Adrenal gland (tissue), 12 donors: ENCODE results near the gene ARL3. TPM values are rescaled to one million over a fixed set of nuclear protein-coding genes. Genes with fewer than 3 reads are reported as not detected.

Experiments used
- DNase-seq, 7 donors: peaks; one replicate each; pipeline ENCODE4 v3.0.0-alpha.2; 2019 to 2020
- H3K27ac ChIP-seq, 5 donors: fragments of 200-600 bp; sonication (generic) in 4 of 5; 1 replicate in 3 of 5; 2 replicates in 2 of 5; pipeline versions ENCODE4 v1.5.1 to v1.8.0; 2016 to 2020; ENCODE audit warnings: mild to moderate bottlenecking in 1 of 5
- H3K27me3 ChIP-seq: fragments of 200-600 bp; 2 replicates; pipeline ENCODE4 v1.8.0; 2021
- H3K36me3 ChIP-seq, 2 donors: fragments of 200-600 bp; replicated peaks in 1 of 2; 1 replicate in 1 of 2; 2 replicates in 1 of 2; pipeline versions ENCODE4 v1.5.1 to v1.8.0; 2018 to 2022
- H3K4me1 ChIP-seq, 2 donors: fragments of 200-600 bp; replicated peaks in 1 of 2; 1 replicate in 1 of 2; 2 replicates in 1 of 2; pipeline versions ENCODE4 v1.5.1 to v1.8.0; 2018 to 2021
- H3K4me3 ChIP-seq, 4 donors: fragments of 200-600 bp; sonication (generic) in 3 of 4; one replicate each; pipeline ENCODE4 v1.5.1; 2016 to 2018
- H3K9me3 ChIP-seq, 3 donors: fragments of 200-600 bp; sonication (generic) in 1 of 3; replicated peaks in 1 of 3; 1 replicate in 2 of 3; 2 replicates in 1 of 3; pipeline versions ENCODE4 v1.5.1 to v1.8.0; 2016 to 2021
- POLR2A ChIP-seq, 2 donors: fragments of 450-650 bp; IDR thresholded peaks; one replicate each; pipeline ENCODE4 v1.6.1; 2017; ENCODE audit warnings: antibody characterized with exemption in 2 of 2, mild to moderate bottlenecking in 2 of 2, moderate library complexity in 1 of 2
- WGBS, 4 donors: extraction: QIAGEN DNeasy Blood & Tissue Kit in 2 of 4; methylation state at CpG; one replicate each; pipeline versions ENCODE4 v1.1.5 to v1.1.7; 2013 to 2017; 5-methylcytosine and 5-hydroxymethylcytosine counted together
- intact Hi-C, 2 donors: fragments of 100-400 bp; cut with DNase I; formaldehyde crosslinking; loops; one replicate each; pipeline versions ENCODE4 v1.14.1 to v1.15.0; 2022 to 2023
- polyA plus RNA-seq, 3 donors: library from polyadenylated mRNA; stranded (reverse); fragments of 200-250 nt in 2 of 3; fragments of 350-450 nt in 1 of 3; fragmentation: Illumina TruSeq in 1 of 3; extraction: RNeasy Lipid Tissue Mini Kit (QIAGEN cat#74804) in 1 of 3; gene quantifications; one replicate each; pipeline ENCODE4 v1.2.3, GENCODE V29; 2013 to 2014
- total RNA-seq, 9 donors: library from RNA; depleted of rRNA in 4 of 9; stranded (reverse); fragments of >200 nt in 4 of 9; fragments of 120-200 nt in 1 of 9; fragmentation: NEBNext Ultra II Directional in 1 of 9; extraction: Animal tissue kit (Norgen Biotek cat#: 25700) in 1 of 9; gene quantifications; one replicate each; pipeline versions ENCODE4 v1.1.0 to v1.2.4, GENCODE V29; 2013 to 2023
- TF ChIP-seq, protein P1 (sequence below), 6 experiments: fragments of 450-650 bp in 4 of 6; fragments of 200-600 bp in 2 of 6; sonication (generic) in 1 of 6; IDR thresholded peaks; 1 replicate in 5 of 6; 2 replicates in 1 of 6; pipeline versions ENCODE4 v1.5.1 to v1.8.0; 2016 to 2021; ENCODE audit warnings: antibody characterized with exemption in 6 of 6, mild to moderate bottlenecking in 2 of 6, moderate library complexity in 1 of 6
- donor health status: healthy with polysubstance abuse.
- donor health status: Bipolar disorder and iron deficiency.
- donor health status: DM: yes; HTN: yes; CAD: no.
- donor health status: DM: no; HTN: no; CAD: no.
- donor health status: DM: no; HTN: no; CAD: no.
- donor health status: DM: yes; HTN: yes; CAD: no.

ARL3 gene
- total and polyA plus RNA-seq, 12 donors, result 4.8 to 20.5 (median 8.8) TPM

- Histone ChIP-seq H3K4me3 (peak overlapping the region in 1 of 4 donors; percentile 26), H3K27ac (peak overlapping the region in 2 of 5 donors; percentile 30 to 49)
- intact Hi-C loops, result loop anchor here in 1 of 2 donors (5.0 to 10.0 kb wide), 2 partner anchors 175 to 338 kb away; no protein-coding TSS in a partner anchor
These were observed 13.0 kb upstream of the ARL3 start for GRCh38 chr10:102727037-102727818.

GRCh38 chr10:102726274-102726673 lies 12.1 kb upstream of the ARL3 start:
- no peaks in the 10 kb centered on the region for H3K27me3 ChIP-seq
- 53 to 100% (median 67%) methylated on average over 1 to 3 of the region's 3 CpGs for WGBS, 4 donors
- peak; percentile 43 to 69 (median 64) for DNase-seq

More at GRCh38 chr10:102727037-102727818, 13.0 kb upstream of the ARL3 start:
- Histone ChIP-seq H3K9me3 (no peaks in the 10 kb centered on the region), H3K36me3 (peaks cover 0 to 7% of the 10 kb centered on the region in 2 donors), H3K4me1 (peaks cover 0 to 25% of the 10 kb centered on the region in 2 donors), H3K27me3 (no peaks in the 10 kb centered on the region)
- peak in 2 of 7 donors; percentile 21 to 58 for DNase-seq
- TF ChIP-seq, protein P1, sequence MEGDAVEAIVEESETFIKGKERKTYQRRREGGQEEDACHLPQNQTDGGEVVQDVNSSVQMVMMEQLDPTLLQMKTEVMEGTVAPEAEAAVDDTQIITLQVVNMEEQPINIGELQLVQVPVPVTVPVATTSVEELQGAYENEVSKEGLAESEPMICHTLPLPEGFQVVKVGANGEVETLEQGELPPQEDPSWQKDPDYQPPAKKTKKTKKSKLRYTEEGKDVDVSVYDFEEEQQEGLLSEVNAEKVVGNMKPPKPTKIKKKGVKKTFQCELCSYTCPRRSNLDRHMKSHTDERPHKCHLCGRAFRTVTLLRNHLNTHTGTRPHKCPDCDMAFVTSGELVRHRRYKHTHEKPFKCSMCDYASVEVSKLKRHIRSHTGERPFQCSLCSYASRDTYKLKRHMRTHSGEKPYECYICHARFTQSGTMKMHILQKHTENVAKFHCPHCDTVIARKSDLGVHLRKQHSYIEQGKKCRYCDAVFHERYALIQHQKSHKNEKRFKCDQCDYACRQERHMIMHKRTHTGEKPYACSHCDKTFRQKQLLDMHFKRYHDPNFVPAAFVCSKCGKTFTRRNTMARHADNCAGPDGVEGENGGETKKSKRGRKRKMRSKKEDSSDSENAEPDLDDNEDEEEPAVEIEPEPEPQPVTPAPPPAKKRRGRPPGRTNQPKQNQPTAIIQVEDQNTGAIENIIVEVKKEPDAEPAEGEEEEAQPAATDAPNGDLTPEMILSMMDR (IDR thresholded peaks at IDR 0.05), result no peak
- no peak for TF ChIP-seq POLR2A (IDR thresholded peaks at IDR 0.05)
- 62 to 77% (median 70%) methylated on average over 7 to 13 of the region's 13 CpGs for WGBS, 4 donors

GRCh38 chr10:102723989-102724388 lies 9.8 kb upstream of the ARL3 start:
- H3K36me3 ChIP-seq, result peaks cover 0 to 7% of the 10 kb centered on the region in 2 donors
- no peak overlapping the region for H3K4me3 ChIP-seq
- TF ChIP-seq POLR2A (IDR thresholded peaks at IDR 0.05), result no peak
- TF ChIP-seq, protein P1 (IDR thresholded peaks at IDR 0.05), result no peak
- H3K4me1 ChIP-seq, result peaks cover 7 to 19% of the 10 kb centered on the region in 2 donors
- H3K27ac ChIP-seq, result no peak overlapping the region
- peak in 2 of 7 donors; percentile 6 to 10 for DNase-seq
- no peaks in the 10 kb centered on the region for H3K27me3 ChIP-seq
- WGBS, 4 donors, result 93 to 98% (median 96%) methylated on average over 4 of the region's 4 CpGs
- intact Hi-C loops, result loop anchor here in 1 of 2 donors (10.0 kb wide), 1 partner anchor 341 kb away; no protein-coding TSS in a partner anchor
- no peaks in the 10 kb centered on the region for H3K9me3 ChIP-seq

More at GRCh38 chr10:102726274-102726673, 12.1 kb upstream of the ARL3 start:
- no peak for TF ChIP-seq POLR2A (IDR thresholded peaks at IDR 0.05)
- TF ChIP-seq, protein P1 (IDR thresholded peaks at IDR 0.05), result no peak
- peaks cover 0 to 7% of the 10 kb centered on the region in 2 donors for H3K36me3 ChIP-seq
- intact Hi-C loops, result loop anchor here in 1 of 2 donors (5.0 to 10.0 kb wide), 2 partner anchors 176 to 339 kb away; no protein-coding TSS in a partner anchor
- peak overlapping the region in 1 of 5 donors; percentile 30 for H3K27ac ChIP-seq
- H3K4me3 ChIP-seq, result no peak overlapping the region
- H3K9me3 ChIP-seq, result no peaks in the 10 kb centered on the region
- peaks cover 0 to 20% of the 10 kb centered on the region in 2 donors for H3K4me1 ChIP-seq

DNA sequence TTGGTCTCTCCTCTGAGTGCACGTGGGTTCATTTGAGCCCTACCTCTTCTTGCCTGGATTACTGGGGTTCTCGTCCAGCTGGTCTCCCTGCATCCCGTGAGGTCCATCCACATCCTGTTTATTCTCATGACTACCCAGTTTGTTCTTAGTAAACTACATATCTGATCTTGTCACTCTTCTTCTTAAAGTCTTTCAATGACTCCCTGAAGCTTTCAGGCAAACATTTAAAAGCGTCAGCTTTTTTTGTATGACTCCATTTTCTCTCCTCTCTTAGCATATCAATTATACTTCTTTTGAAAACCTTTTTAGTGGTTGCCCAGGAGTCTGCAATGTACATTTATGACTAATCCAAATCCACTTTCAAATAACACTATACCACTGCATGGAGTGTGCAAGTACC lies 7.8 kb upstream of the ARL3 start:
- Histone ChIP-seq H3K36me3 (peaks cover 0 to 2% of the 10 kb centered on the region in 2 donors), H3K4me3 (no peak overlapping the region), H3K27me3 (no peaks in the 10 kb centered on the region), H3K4me1 (peaks cover 7 to 28% of the 10 kb centered on the region in 2 donors), H3K27ac (no peak overlapping the region), H3K9me3 (no peaks in the 10 kb centered on the region)
- WGBS, 4 donors, result 75 to 90% (median 81%) methylated on average over 4 of the region's 4 CpGs
- DNase-seq, result no peak
- intact Hi-C loops, result loop anchor here in 1 of 2 donors (10.0 kb wide), 1 partner anchor 343 kb away; no protein-coding TSS in a partner anchor
- TF ChIP-seq, protein P1 (IDR thresholded peaks at IDR 0.05), result no peak
- TF ChIP-seq POLR2A (IDR thresholded peaks at IDR 0.05), result no peak
